Fibroblast of lung (primary cell): ENCODE results near the gene CNOT2. TPM values are rescaled to one million over a fixed set of nuclear protein-coding genes. Genes with fewer than 3 reads are reported as not detected.

Source experiments
- DNase-seq, 2 donors: peaks; one replicate each; pipeline versions ENCODE4 v3.0.0 to v3.0.0-alpha.2; 2010; ENCODE audit warnings: low read depth in 2 of 2
- H2AFZ ChIP-seq: 2 replicates; pipeline ENCODE4 v1.5.1; 2012; ENCODE audit warnings: low read length, control low read depth, inconsistent platforms
- H3K27ac ChIP-seq: 2 replicates; pipeline ENCODE4 v1.5.1; 2011; ENCODE audit warnings: low read length, control low read depth; ENCODE audit not compliant: insufficient read depth
- H3K27me3 ChIP-seq: 2 replicates; pipeline ENCODE4 v1.5.1; 2011; ENCODE audit warnings: mild to moderate bottlenecking, low read length; ENCODE audit not compliant: control insufficient read depth, insufficient read depth
- H3K36me3 ChIP-seq: 2 replicates; pipeline ENCODE4 v1.5.1; 2011; ENCODE audit warnings: low read length; ENCODE audit not compliant: control insufficient read depth, insufficient read depth
- H3K4me1 ChIP-seq: 2 replicates; pipeline ENCODE4 v1.5.1; 2011; ENCODE audit warnings: low read length; ENCODE audit not compliant: control insufficient read depth, insufficient read depth; ENCODE audit errors: extremely low read depth
- H3K4me2 ChIP-seq: 2 replicates; pipeline ENCODE4 v1.5.1; 2011; ENCODE audit warnings: low read length, control low read depth; ENCODE audit not compliant: insufficient read depth; ENCODE audit errors: extremely low read depth
- H3K4me3 ChIP-seq, 4 experiments: fragments of 200-600 bp in 1 of 4; sonication (generic) in 1 of 4; replicated peaks in 1 of 4; 2 replicates each; pipeline ENCODE4 v1.5.1; 2011 to 2016; ENCODE audit warnings: low read length in 4 of 4, low read depth in 3 of 4, mild to moderate bottlenecking in 3 of 4, control low read depth in 2 of 4, inconsistent platforms in 1 of 4, mixed read lengths in 1 of 4; ENCODE audit not compliant: insufficient read depth in 1 of 4; ENCODE audit errors: control extremely low read depth in 1 of 4
- H3K79me2 ChIP-seq: 2 replicates; pipeline ENCODE4 v1.5.1; 2012; ENCODE audit warnings: mild to moderate bottlenecking, low read length, inconsistent platforms; ENCODE audit not compliant: control insufficient read depth, insufficient read depth
- H3K9ac ChIP-seq: 2 replicates; pipeline ENCODE4 v1.5.1; 2011; ENCODE audit warnings: mild to moderate bottlenecking, low read length, control low read depth; ENCODE audit not compliant: insufficient read depth
- H3K9me3 ChIP-seq: 2 replicates; pipeline ENCODE4 v1.5.1; 2012; ENCODE audit warnings: low read depth, low read length; ENCODE audit not compliant: control insufficient read depth, insufficient read depth
- H4K20me1 ChIP-seq: 2 replicates; pipeline ENCODE4 v1.5.1; 2011; ENCODE audit warnings: low read length; ENCODE audit not compliant: control insufficient read depth, insufficient read depth; ENCODE audit errors: extremely low read depth
- EZH2 ChIP-seq: IDR thresholded peaks from 2 replicates; pipeline ENCODE4 v1.5.1; 2012; ENCODE audit warnings: low read length, control low read depth, mild to moderate bottlenecking; ENCODE audit errors: missing control alignments
- polyA plus RNA-seq, 2 donors: library from polyadenylated mRNA; depleted of rRNA in 1 of 2; stranded (reverse) in 1 of 2; unstranded in 1 of 2; fragments of >200 nt; gene quantifications; 2 replicates each; pipeline ENCODE4 v1.2.1, GENCODE V29; 2011 to 2012; ENCODE audit warnings: missing spikeins in 1 of 2
- total RNA-seq: library from RNA; depleted of rRNA; stranded (reverse); fragments of >200 nt; gene quantifications from 2 replicates; pipeline ENCODE4 v1.2.1, GENCODE V29; 2014
- TF ChIP-seq, protein P1 (sequence below), 2 donors: IDR thresholded peaks in 1 of 2; conservative IDR thresholded peaks in 1 of 2; 1 replicate in 1 of 2; 2 replicates in 1 of 2; pipeline ENCODE4 v1.5.1; 2011 to 2012; ENCODE audit warnings: low read length in 2 of 2, control low read depth in 1 of 2, inconsistent platforms in 1 of 2, low read depth in 1 of 2, mild to moderate bottlenecking in 1 of 2

Gene CNOT2
- total and polyA plus RNA-seq, 2 donors (not counting 1 experiment from before 2014, with no cell fraction given), result 95.2 to 116 TPM

DNA sequence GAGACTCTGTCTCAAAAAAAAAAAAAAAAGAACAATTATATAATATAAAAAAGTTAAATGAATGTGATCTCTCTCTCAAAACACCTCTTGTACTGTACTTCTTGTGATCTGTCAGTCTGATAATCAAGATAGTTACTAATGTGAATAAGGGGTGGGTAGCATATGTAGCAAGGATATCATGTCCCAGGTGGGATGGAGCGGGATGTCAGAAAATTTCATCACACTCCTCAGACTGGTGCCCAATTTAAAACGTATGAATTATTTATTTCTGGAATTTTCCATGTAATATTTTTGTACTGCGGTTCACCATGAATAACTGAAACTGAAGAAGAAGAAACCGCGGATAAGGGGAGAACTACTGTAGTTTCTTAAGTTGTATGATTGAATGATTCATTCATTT is 11.0 kb downstream of the CNOT2 start:
- no peak for TF ChIP-seq EZH2
- TF ChIP-seq, protein P1, sequence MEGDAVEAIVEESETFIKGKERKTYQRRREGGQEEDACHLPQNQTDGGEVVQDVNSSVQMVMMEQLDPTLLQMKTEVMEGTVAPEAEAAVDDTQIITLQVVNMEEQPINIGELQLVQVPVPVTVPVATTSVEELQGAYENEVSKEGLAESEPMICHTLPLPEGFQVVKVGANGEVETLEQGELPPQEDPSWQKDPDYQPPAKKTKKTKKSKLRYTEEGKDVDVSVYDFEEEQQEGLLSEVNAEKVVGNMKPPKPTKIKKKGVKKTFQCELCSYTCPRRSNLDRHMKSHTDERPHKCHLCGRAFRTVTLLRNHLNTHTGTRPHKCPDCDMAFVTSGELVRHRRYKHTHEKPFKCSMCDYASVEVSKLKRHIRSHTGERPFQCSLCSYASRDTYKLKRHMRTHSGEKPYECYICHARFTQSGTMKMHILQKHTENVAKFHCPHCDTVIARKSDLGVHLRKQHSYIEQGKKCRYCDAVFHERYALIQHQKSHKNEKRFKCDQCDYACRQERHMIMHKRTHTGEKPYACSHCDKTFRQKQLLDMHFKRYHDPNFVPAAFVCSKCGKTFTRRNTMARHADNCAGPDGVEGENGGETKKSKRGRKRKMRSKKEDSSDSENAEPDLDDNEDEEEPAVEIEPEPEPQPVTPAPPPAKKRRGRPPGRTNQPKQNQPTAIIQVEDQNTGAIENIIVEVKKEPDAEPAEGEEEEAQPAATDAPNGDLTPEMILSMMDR (conservative IDR thresholded peaks at IDR 0.05 in 1 of 2, IDR thresholded peaks at IDR 0.05 in 1 of 2; ENCODE audit: low read depth in 1 of 2, low read length in 2 of 2), result no peak
- Histone ChIP-seq H3K36me3 (no peaks in the 10 kb centered on the region), H3K9ac (no peak overlapping the region), H4K20me1 (no peaks in the 10 kb centered on the region), H3K27ac (no peak overlapping the region), H3K4me2 (no peak overlapping the region), H3K9me3 (no peaks in the 10 kb centered on the region), H3K79me2 (peaks cover 93% of the 10 kb centered on the region), H3K4me3 (no peak overlapping the region), H2AFZ (no peak overlapping the region), H3K4me1 (peaks cover 5% of the 10 kb centered on the region), H3K27me3 (no peaks in the 10 kb centered on the region)
- DNase-seq, result no peak

DNA sequence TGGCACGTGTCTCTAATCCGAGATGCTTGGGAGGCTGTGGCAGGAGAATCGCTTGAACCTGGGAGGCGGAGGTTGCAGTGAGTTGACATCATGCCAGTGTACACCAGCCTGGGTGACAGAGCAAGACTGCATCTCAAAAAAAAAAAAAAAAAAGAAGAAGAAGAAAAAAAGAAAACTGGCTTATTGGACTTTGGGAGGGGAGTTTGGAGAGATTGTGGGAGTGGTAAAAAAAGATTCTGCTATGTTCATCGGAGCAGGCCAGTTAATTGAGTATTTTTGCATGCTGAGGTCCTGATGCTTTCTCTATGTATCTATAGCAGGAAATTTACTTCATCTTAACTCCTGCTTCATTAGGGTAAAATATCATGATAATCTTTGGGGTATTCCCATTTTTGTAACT is 11.6 kb downstream of the CNOT2 start:
- Histone ChIP-seq H3K79me2 (peaks cover 93% of the 10 kb centered on the region), H3K4me2 (peak overlapping the region; percentile 58), H3K9me3 (no peaks in the 10 kb centered on the region), H4K20me1 (no peaks in the 10 kb centered on the region), H2AFZ (no peak overlapping the region), H3K4me1 (peaks cover 5% of the 10 kb centered on the region), H3K9ac (no peak overlapping the region), H3K36me3 (no peaks in the 10 kb centered on the region), H3K27me3 (no peaks in the 10 kb centered on the region), H3K27ac (no peak overlapping the region), H3K4me3 (no peak overlapping the region)
- TF ChIP-seq, protein P1 (conservative IDR thresholded peaks at IDR 0.05 in 1 of 2, IDR thresholded peaks at IDR 0.05 in 1 of 2; ENCODE audit: low read depth in 1 of 2, low read length in 2 of 2), result no peak
- TF ChIP-seq EZH2, result no peak
- no peak for DNase-seq

DNA sequence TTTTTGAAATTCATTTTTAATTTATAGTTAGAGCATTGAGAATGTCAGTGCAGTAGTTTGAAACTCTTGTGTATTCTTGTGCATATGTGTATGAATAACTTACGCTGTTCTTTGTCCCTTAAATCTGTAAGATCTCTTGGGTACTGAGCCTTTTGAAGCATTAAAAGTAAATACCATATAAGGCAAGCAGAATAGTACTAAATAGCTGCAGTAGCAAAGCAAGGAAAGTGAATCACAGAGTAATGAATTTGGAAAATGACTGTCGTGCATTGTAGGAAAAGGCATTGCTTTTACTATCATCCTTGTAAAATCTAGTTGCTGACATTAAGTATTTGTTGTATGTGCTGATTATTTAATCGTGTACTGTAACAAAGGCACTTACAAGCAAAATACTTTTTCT is 12.1 kb downstream of the CNOT2 start:
- Histone ChIP-seq H3K4me3 (no peak overlapping the region), H3K9ac (no peak overlapping the region), H3K27me3 (no peaks in the 10 kb centered on the region), H3K9me3 (no peaks in the 10 kb centered on the region), H3K4me1 (peaks cover 5% of the 10 kb centered on the region), H3K79me2 (peaks cover 93% of the 10 kb centered on the region), H2AFZ (no peak overlapping the region), H3K27ac (no peak overlapping the region), H4K20me1 (no peaks in the 10 kb centered on the region), H3K36me3 (no peaks in the 10 kb centered on the region), H3K4me2 (peak overlapping the region; percentile 58)
- no peak for TF ChIP-seq EZH2
- TF ChIP-seq, protein P1 (conservative IDR thresholded peaks at IDR 0.05 in 1 of 2, IDR thresholded peaks at IDR 0.05 in 1 of 2; ENCODE audit: low read depth in 1 of 2, low read length in 2 of 2), result no peak
- peak; percentile 46 to 60 for DNase-seq
